ENCODE measurements around the gene HSF4. TPM values are rescaled to one million over a fixed set of nuclear protein-coding genes. Genes with fewer than 3 reads are reported as not detected.
A peak's percentile ranks its signal among the peaks of the same experiment; 100 is the strongest.

HSF4 gene
- total RNA-seq, 1 donor from 2014 or later, result 22.3 TPM

DNA sequence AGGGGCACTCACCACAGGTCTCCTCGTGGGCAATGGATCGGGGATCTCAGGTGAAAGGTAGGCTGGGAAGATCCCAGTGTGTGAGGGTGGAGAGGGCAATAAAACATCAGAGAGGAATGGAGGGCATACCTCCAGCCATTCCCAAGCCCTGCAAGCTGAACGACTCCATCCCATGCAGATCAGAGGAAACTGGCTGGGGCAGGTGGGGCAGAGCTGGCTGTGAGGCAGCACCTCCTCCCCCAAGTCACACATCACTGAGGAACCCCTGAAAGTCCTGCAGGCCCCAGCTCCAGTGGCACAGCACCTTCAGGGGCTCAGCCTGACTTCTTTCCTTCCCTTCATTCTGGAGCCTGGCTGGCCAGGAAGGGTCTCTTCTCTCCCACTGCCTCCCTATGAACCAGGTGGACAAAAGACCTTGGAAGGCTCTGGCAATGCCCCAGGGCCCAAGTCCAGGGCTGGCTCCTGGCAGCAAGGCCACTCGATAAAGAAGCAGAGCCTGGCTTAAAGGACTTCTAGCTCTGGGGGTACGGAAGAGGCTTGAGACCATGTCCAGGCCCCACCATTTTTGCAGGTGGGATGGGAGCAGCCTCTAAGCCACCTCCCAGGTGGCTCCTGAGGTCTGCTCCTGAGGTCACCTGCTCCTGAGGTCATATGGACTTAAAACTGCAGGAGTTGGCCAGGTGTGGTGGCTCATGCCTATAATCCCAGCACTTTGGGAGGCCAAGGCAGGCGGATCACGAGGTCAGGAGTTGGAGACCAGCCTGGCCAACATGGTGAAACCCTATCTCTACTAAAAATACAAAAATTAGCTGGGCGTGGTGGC, 48.9 kb downstream of the HSF4 start:
- Mint-ChIP-seq H3K4me1 (ENCODE audit: unreplicated experiment) (no peaks in the 10 kb centered on the region), H3K9me3 (ENCODE audit: unreplicated experiment) (no peaks in the 10 kb centered on the region), H3K36me3 (ENCODE audit: unreplicated experiment) (peaks cover 17% of the 10 kb centered on the region), H3K4me3 (ENCODE audit: unreplicated experiment) (no peak overlapping the region), H3K27me3 (ENCODE audit: unreplicated experiment) (no peaks in the 10 kb centered on the region), H3K27ac (ENCODE audit: unreplicated experiment) (no peak overlapping the region)
- DNase-seq (ENCODE audit: extremely low spot score, unreplicated experiment), result no peak
- TF ChIP-seq, protein P1, sequence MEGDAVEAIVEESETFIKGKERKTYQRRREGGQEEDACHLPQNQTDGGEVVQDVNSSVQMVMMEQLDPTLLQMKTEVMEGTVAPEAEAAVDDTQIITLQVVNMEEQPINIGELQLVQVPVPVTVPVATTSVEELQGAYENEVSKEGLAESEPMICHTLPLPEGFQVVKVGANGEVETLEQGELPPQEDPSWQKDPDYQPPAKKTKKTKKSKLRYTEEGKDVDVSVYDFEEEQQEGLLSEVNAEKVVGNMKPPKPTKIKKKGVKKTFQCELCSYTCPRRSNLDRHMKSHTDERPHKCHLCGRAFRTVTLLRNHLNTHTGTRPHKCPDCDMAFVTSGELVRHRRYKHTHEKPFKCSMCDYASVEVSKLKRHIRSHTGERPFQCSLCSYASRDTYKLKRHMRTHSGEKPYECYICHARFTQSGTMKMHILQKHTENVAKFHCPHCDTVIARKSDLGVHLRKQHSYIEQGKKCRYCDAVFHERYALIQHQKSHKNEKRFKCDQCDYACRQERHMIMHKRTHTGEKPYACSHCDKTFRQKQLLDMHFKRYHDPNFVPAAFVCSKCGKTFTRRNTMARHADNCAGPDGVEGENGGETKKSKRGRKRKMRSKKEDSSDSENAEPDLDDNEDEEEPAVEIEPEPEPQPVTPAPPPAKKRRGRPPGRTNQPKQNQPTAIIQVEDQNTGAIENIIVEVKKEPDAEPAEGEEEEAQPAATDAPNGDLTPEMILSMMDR (IDR thresholded peaks at IDR 0.05), result no peak

DNA sequence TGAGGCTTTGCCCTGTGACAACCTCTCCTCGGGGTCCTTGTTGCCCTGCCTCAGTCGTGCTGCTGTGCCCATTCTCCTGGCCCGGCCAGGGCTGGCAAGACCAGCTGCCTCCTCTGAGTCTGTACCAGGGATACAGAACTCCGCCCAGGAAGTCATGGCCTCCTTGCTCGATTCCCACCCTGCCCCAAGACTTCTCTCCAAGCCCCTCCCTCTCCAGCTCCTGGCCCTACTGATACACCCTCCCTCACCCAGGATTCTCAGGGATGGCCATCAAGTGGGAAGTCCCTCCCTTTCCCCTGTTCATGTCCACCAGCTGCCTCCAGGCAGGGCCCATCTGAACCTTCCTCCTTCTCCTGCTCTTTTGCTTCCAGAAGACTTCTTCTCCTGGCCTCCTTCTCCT, 51.2 kb downstream of the HSF4 start:
- Mint-ChIP-seq H3K4me1 (ENCODE audit: unreplicated experiment) (no peaks in the 10 kb centered on the region), H3K4me3 (ENCODE audit: unreplicated experiment) (no peak overlapping the region), H3K36me3 (ENCODE audit: unreplicated experiment) (peaks cover 17% of the 10 kb centered on the region), H3K27ac (ENCODE audit: unreplicated experiment) (no peak overlapping the region), H3K9me3 (ENCODE audit: unreplicated experiment) (no peaks in the 10 kb centered on the region), H3K27me3 (ENCODE audit: unreplicated experiment) (no peaks in the 10 kb centered on the region)
- TF ChIP-seq, protein P1 (IDR thresholded peaks at IDR 0.05), result no peak
- DNase-seq (ENCODE audit: extremely low spot score, unreplicated experiment), result no peak

DNA sequence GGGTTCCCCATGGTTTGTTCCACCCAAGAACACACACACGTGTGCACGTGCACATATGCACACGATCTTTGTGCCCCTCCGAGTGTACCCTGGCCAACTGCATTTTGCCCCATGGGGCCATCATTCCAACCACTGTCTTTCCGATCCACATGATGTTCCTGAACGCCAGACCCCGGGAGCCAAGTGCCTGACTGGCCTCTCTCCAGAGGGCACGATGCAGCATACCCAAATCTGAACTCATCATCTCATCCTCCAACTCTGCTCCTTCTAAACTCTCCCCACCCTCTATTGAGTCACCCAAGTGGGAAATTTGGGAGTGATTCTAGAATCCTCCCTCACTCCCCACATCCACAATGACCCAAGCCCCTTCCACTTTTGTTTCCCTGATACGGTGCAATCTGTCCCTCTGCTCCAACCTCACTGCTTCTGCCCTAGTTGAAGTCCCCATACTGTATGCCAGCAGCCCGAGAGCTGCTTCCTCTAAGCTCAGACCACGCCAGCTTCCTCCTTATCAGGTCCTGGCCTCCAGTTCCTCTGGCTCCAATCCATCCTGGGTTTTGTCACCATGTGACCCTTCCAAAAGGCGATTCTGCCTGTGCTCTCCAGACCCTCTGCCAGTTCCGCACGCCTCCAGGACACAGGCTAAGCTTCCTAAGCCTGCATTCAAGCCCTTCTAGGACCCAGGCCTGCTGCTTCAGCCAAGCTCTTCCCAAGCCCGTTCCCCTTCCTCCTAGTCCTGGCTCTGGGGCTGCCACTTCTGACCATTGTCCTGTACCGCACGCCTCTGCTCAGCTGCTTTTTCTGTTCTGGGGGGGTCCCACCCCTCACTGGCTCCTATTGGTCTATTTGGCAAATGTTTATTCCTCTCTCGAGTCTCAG, 52.3 kb downstream of the HSF4 start:
- Mint-ChIP-seq H3K9me3 (ENCODE audit: unreplicated experiment) (no peaks in the 10 kb centered on the region), H3K27ac (ENCODE audit: unreplicated experiment) (no peak overlapping the region), H3K27me3 (ENCODE audit: unreplicated experiment) (no peaks in the 10 kb centered on the region), H3K4me1 (ENCODE audit: unreplicated experiment) (no peaks in the 10 kb centered on the region), H3K4me3 (ENCODE audit: unreplicated experiment) (no peak overlapping the region), H3K36me3 (ENCODE audit: unreplicated experiment) (peaks cover 18% of the 10 kb centered on the region)
- TF ChIP-seq, protein P1 (IDR thresholded peaks at IDR 0.05), result no peak
- DNase-seq (ENCODE audit: extremely low spot score, unreplicated experiment), result no peak

Small RNA genes lying within 50 kb of the gene (microRNA-seq; reads per million reads assigned to microRNA genes)
- 163 reads per million, percentile 57 among the genes with 10 or more reads in this experiment for gene MIR328 (ENCODE audit: unreplicated experiment)

Other genes with a start within 250 kb of the HSF4 start
- gene CDH16, start 245.9 kb upstream of the HSF4 start, total RNA-seq, result not detected in 2 replicates
- 0.26 and 0.89 TPM in 2 replicates for gene RRAD, start 239.2 kb upstream of the HSF4 start, total RNA-seq
- 65.6 and 69.9 TPM in 2 replicates for gene CIAO2B, start 230.3 kb upstream of the HSF4 start, total RNA-seq
- 38.6 and 40.5 TPM in 2 replicates for gene CES2, start 229.2 kb upstream of the HSF4 start, total RNA-seq
- 0.24 and 0.73 TPM in 2 replicates for gene CES3, start 203.5 kb upstream of the HSF4 start, total RNA-seq
- gene CES4A, start 176.2 kb upstream of the HSF4 start, total RNA-seq, result 3.3 and 3.8 TPM in 2 replicates
- gene CBFB, start 135.6 kb upstream of the HSF4 start, total RNA-seq, result 75.2 and 88.3 TPM in 2 replicates
- 19.5 and 19.8 TPM in 2 replicates for gene PHAF1, start 54.8 kb upstream of the HSF4 start, total RNA-seq
- gene B3GNT9, start 13.7 kb upstream of the HSF4 start, total RNA-seq, result 44.1 and 44.9 TPM in 2 replicates
- gene TRADD, start 4.8 kb upstream of the HSF4 start, total RNA-seq, result 13.4 and 14.1 TPM in 2 replicates
- gene FBXL8, start 4.8 kb upstream of the HSF4 start, total RNA-seq, result 12.8 and 15.5 TPM in 2 replicates
- 15.8 and 22.8 TPM in 2 replicates for gene NOL3, start 5.8 kb downstream of the HSF4 start, total RNA-seq
- gene MATCAP1, start 19.2 kb downstream of the HSF4 start, total RNA-seq, result 26.6 and 35.7 TPM in 2 replicates
- not detected in 2 replicates for gene EXOC3L1, start 25.4 kb downstream of the HSF4 start, total RNA-seq
- gene E2F4, start 27.4 kb downstream of the HSF4 start, total RNA-seq, result 40.0 and 43.4 TPM in 2 replicates
- gene ELMO3, start 34.4 kb downstream of the HSF4 start, total RNA-seq, result 1.7 and 2.1 TPM in 2 replicates
- 41.0 and 44.5 TPM in 2 replicates for gene TMEM208, start 62.4 kb downstream of the HSF4 start, total RNA-seq
- 60.0 and 71.7 TPM in 2 replicates for gene FHOD1, start 82.7 kb downstream of the HSF4 start, total RNA-seq
- 4.2 and 4.4 TPM in 2 replicates for gene SLC9A5, start 84.2 kb downstream of the HSF4 start, total RNA-seq
- 10.1 and 11.4 TPM in 2 replicates for gene PLEKHG4, start 114.8 kb downstream of the HSF4 start, total RNA-seq
- gene KCTD19, start 162.0 kb downstream of the HSF4 start, total RNA-seq, result 0.39 TPM in 1 of 2 replicates, not detected in the other
- gene LRRC36, start 162.1 kb downstream of the HSF4 start, total RNA-seq, result not detected in 2 replicates
- gene TPPP3, start 228.8 kb downstream of the HSF4 start, total RNA-seq, result 1.4 and 1.5 TPM in 2 replicates

All from osteocyte (in vitro differentiated cells).